ENCODE measurements around the gene RNF181.
"Not testable (repeated sequence)": the region's sequence is repeated elsewhere in the genome, so short reads cannot be mapped to it uniquely, and the experiment has no call there.

The RNF181 gene

DNA sequence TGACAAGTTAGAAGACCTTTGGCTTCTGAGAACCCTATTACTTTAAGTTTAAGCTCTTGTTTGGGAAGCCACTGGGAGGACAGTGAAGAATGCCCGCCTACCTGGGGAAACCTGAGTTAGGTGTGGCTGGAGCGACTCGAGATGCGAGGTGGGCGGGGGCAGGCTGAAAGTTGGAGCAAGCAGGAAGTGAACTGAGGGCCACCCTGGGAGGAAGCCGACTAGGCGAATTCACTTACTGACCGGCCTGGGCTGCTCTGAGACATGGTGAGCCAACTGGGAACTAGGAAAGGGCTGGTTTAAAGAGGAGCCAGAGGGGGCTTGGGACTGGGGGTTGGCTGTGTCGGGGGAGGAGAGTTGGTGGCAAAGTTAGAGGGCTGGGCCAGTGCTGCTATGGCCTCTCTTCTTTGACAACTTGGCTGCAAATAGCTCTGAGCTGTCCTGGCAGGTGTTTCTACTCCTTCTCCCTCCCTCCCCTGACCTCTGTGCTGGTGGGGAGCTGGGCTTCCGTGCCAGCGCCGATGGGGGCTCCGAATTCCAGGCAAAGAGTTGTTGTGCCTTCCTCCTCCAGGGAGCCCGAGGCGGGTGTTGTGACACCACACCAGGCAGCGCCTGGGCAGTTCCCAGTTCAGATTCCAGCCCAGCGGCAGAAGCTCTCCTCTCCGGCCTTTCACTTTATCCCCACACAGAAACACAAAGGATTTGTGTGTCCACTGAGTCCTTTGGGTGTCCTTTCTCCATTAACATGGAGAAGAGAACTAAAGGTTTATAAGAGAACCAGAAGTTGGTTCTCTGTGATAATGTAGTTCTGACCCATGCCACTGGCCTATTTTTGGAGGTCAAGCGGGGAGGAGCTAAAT, 17.9 kb upstream of the RNF181 start, which contains the start of gene VAMP8:
TSS of gene VAMP8 (plus strand) at position 201 of the 857 bp plus-strand sequence. CDS start at position 262, 61 bp downstream.
- no peak for DNase-seq

DNA sequence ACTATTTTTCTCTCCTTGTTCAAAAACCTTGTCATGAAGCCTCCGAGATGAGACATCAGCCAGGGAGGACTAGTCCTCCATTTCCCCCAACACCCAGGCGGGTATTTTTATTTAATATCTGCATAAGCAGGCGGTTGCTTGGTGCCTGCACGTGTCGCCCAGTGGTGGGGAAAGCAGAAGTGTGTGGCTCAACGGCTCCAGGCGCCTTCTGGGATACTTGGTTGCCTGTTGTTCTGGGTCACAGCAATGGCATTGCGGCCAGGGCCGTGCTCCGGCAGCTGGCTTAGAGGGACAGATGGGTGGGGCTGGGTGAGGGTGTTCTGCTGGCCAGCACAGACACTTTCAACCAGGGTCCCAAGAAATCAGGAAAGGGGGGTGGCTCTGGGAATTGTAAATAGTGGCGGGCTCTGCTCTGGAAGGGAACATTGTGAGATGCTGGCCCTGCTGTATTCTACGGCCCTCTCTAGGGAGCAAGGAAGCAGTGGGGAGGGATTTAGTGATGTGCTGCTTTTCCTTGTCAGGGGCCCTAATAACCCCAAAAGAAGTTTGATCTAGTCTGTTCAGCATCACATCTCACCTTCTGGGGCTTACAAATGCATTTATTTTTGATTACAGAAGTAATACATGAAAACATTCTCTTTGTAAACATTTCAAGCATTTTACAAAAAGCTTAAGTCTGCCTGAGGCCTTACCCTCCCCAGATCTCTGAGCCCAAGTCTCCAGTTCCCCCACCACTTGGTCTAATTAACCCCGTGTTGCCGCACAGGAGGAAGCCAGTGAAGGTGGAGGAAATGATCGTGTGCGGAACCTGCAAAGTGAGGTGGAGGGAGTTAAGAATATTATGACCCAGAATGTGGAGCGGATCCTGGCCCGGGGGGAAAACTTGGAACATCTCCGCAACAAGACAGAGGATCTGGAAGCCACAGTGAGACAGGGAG, 17.0 kb upstream of the RNF181 start:
- DNase-seq: no peak

DNA sequence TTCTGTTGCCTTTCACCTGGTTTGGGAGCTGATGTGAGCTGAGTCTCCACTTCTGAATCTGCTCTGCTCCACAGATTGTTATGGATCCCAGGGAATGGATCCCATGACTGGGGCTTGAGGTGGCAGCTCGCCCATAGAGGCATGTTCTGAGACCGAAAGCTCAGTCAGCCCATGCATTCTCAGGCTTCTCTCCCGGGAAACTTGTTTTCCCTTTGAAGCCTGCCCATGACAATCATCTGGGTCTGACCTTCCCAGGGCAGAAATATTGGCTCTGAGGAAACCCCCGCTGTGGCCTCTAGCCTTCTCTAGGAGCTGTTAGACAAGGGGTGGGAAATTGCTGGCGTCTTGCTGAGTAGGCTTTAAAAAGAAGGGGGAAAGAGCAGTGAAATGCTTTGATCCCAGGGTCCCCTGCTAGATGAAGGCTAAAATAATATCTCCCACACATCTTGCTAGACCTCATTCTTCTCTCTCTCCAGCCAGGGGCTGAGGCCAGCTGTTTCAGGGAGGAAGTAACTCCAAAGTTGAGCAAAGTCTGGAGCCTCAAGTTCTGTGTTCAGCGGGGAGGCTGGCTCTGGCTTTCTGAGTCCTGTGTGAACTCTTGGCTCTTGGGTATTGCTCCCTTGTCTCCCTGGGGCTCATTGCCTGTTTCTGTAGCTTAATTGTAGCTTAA, 16.1 kb upstream of the RNF181 start:
- no peak for DNase-seq

DNA sequence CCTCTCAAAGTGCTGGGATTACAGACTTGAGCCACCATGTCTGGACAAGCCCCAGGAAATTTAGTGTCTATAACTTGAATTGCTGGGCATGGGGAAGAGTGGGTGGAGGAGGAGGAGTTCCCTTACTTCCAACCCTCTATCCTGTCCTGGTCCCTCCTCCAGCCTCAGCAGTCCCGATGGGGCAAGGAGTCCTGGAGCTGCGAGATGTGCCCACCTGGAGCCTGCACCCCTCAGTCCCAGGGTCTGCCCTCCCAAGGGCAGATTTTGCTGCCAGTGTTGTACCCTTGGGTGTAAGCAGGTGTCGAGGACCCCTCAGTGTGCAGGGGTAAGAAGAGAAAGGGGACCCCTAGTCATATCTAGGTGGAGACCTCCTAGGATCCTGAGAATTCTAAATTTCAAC, 15.3 kb upstream of the RNF181 start:
- no peak for DNase-seq

DNA sequence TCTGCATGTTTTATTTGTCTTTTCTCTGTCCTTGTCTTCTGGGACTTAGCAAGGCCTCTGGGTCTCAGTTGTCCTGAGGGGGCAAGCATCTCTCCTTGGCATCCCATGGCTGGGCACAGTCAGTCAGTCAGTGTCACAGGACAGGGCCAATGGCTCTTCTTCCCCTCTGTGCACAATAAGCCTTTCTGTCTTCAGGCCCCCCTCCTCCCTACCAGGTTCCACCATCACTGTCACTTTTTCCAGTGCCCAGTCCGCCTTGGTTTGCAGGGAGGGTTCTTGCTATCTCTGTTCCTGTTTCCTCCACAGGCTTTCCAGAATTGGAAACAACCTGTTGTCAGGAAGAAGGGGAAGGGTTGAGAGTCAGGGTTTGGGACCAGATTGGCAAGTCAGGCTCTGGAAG, 13.1 kb upstream of the RNF181 start:
- no peak for DNase-seq

DNA sequence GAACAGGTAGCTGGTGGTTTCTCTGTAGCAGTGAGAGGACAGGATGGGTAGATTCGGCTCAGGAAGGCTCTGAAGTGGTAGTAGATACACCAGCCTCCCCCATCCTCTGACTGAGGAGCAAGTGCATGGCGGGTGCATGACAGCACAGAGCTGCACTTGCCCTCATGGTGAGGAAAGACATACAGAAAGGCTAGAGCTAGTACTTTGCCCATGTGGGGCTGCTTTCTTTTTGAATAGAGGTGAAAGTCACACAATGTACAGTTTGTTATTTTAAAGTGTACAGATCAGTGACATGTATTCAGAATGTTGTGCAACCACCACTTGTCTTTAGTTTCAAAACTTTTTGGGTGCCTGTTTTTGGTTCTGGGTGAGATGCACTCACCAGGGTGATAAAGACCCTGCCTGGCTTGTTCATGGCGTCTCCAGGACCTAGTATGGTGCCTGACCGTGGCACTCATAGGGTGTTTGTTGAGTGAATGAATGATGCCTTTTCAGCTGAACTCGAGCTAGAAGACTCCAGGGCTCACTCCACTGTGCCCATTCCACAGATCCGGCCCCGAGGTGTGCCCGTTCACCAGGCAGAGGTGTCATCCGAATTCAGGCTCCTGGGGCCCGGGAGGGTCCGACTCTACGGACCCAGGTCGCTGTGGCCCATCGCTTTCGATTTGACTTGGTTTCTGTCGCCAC, 11.7 kb upstream of the RNF181 start:
- no peak for DNase-seq

DNA sequence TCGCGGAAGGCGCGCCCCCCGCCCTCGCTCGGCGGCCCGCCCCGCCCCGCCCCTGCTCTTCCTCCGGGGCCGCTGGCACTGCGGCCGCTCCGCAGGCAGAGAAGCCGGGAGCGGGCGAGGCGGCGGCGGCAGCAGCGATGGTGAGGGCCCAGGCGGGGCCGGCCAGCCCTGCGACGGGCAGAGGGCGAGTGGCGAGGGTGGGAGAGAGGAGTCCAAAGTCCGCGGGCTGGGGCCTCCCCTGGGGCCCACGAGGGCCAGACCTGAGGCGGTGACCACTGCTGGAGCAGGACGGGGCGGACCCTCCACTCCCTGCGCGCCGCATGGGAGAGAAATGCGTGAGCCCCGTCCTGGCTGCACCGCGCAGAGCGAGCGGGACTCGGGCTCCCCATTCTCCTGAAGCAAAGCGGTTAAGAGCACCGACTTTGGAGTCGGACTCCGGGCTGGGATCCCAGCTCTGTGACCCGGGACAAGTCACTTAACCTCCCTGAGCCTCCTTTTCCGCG, 11.1 kb upstream of the RNF181 start, which contains the start of gene VAMP5:
TSS of gene VAMP5 (plus strand) at position 78 of the 503 bp plus-strand sequence. CDS start at position 138, 60 bp downstream.
- DNase-seq: no peak

DNA sequence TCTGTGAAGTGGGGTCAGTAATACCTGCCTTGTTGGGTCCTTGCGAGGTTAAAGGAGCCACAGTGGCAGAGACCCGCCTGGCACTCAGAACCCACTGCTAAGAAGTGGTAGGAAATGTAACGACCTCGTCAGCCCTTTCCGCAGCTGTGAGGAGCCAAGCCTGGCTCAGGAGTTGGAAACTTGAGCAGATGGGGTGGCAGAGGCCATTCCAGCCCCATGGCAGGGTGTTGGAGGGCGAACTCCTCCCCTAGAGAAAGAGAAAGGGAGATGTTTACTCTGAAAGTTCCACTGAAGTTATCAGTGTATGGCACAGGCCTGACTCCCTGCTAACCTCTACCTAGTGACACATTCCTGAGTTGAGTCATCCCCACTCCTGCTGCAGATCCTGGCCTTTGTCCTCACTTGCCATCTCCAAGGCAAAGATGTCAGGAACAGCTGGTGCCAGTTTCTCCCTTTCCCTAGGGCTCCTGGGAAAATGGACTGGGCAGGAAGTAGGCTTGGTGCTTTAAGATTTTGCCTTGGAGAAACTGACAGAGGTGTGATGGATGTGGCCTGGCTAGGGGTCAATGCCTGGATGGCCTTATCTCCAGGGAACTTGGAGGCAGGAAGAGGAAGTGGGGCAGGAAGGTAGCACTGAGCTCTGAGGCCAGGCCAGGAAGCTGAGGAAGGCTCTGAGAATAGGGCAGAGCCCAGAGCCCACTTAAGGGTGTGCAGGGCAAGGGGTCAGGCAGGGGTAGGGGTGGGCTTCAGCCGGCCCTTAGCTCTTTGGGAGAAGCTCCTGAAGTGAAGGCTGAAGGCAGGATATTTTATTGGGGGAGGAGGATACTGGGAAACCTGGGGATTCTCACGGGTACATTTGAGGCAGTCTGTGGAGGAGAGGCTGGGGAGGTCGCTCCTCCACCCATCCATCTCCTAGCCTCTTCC, 10.4 kb upstream of the RNF181 start:
- DNase-seq: no peak

DNA sequence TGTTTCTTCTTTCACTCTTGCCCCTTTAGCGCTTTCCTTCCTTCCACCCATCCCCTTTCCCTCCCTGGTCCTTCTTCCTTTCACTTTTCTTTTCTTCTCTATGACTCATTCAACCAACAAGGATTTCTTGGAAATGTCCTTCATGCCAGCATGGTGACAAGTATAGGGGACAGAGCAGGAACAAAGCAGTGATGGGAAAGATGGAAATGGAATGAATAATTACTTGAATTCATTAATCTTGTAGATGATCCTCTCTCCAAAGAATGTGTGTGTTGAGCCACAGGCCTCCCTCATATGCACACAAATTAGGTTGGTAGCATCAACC, 9.8 kb upstream of the RNF181 start:
- DNase-seq: no peak

DNA sequence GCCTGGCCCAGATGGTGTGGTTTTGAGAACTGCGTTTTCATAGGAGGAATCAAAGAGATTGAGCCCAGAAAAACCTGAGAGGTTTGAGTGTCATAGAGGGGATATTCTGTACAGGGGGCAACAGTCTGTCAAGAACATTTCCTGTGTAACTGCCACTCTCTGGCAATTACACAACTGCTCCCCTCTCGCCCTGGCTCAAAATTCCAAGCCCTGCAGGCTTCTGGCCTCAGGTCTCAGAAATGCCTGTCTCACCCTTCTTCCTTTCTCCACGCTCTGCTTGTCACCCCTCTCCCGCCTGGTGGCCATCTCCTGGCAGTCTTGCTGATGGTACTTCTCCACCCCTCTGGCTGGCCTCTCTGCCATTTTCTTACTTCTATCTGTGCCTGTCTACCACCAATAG, 7.3 kb upstream of the RNF181 start:
- no peak for DNase-seq

DNA sequence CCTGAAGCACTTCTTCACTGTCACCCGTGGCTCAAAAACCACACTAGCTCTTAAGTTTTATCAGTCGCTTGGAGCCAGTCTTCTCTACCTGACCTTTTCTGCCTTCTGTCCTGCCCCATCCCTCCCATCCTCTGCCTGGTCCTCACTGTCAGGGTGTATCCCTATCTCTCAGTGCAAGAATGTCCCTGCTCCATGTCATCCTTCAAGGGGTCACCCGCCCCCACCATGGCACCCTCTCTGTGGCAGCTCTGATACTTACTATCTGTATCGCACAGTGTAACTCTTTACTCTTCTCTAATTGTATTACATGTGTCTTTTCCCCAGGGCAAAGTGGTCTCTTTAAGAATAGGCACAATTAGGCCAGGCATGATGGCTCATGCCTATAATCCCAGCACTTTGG, 6.9 kb upstream of the RNF181 start:
- DNase-seq: no peak

DNA sequence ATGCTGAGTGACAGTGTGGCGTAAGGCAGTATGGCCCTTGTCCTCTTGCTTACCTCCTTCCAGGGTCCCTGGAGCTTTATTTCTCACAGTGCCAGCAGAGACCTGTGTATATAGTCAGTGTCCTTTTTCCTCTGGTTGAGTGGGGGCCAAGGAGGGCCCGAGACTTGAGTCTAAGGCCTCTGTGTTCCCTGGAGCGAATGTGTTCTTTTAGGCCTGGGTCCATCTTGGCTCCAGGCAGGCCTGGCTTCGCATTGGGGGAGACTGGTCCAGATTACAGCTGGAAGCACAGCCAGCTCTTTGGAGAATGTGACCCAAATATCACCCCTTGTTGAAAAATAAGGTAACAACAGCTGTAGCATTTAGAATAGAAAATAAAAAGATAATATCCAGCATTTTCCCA, 6.4 kb upstream of the RNF181 start:
- DNase-seq: no peak

DNA sequence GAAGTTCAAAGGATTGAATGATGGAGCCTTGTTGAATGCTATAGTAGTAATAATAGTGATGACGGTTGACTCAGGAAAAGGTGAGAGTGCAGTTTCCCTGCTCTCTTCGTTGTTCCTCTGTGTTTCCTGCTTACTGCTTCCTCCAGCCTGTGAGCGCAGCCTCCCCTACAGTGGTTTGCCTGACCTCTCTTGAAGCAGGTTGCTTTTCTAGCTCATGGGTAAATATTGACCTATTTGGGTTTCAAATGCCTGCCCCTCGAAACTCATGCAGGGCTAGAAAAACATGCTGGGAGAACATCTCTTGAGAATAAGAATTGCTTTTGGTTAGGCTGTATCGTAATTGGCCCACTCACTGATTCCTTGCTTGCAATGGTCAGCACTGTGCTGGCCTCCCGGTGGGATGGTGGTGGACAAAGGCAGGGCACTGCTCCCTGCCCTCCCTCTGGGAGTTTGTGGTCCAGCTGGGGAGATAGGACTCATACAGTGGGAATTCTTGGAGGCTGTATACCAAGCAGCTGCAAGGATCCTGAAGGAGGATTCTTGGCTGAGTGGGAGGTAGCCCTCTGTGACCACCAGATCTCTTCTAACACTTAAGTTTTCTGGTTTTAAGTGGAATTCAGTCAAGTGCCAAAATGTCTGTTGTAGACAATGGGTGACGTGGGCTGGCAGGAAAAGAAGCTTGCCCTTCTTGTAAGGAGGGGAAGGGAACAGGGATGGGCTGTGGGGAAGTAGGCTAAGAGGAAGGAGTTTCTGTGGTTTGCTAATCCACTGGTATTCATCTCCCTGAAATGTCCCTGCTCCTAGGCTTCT, 5.4 kb upstream of the RNF181 start:
- DNase-seq: no peak

DNA sequence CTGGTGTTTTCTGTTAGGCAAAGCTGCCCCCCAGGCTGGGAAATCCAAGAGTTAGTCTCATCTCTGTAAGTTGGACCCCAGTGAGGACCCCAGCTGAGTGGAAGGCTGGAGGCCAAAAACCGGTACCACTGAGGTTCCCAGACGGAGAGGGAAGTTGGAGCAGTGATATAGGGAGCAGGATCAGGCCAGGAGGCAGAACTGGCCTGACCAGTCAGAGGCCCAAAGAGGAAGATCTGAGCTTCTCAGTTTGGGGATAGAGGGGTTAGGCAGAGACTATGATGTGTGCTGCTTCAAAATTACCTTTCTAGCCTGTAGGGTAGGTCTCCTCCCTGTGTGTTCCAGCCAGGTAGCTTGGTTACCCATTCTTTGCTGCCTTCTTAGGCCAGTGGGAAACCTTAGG, 4.6 kb upstream of the RNF181 start:
- no peak for DNase-seq

DNA sequence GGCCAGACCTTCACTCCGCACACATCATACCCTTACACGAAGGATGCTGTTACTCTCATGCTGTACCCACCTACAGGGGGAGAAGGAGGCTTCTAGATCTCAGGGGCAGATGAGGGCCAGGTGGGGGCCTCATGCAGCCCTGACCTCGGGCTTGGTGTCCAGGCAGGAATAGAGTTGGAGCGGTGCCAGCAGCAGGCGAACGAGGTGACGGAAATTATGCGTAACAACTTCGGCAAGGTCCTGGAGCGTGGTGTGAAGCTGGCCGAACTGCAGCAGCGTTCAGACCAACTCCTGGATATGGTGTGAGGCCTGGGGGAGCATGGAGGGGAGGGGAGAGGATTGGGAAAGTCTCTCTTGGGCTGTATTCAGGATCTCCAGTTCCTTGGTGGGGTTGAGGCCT, 4.0 kb upstream of the RNF181 start:
- no peak for DNase-seq

DNA sequence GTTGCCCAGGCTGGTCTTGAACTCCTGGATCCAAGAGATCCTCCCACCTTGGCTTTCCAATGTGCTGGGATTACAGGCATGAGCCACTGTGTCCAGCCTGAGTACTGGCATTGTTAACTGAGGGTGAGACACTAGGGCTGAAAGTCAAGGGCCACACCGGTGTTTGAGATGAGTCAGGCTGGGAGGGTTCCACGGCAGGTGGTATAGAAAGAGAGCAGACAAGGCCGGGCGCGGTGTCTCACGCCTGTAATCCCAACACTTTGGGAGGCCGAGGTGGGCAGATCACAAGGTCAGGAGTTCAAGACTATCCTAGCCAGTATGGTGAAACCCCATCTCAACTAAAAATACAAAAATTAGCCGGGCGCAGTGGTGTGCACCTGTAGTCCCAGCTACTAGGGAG, 3.2 kb upstream of the RNF181 start:
- not testable (repeated sequence) for DNase-seq

DNA sequence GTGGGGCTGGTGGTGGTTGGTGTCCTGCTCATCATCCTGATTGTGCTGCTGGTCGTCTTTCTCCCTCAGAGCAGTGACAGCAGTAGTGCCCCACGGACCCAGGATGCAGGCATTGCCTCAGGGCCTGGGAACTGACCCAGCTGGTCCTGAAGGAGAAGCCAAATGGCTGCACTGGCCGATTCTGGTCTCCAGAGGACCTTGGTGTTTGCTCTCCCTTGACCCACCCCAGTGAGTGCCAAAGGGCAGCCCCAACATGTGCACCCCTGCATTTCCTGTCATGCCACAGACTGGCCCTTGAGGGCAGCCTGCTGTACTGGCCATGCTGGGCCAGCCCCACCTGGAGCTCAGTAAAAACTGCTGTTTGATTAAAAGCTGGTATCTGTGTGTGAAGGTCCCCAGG, 2.5 kb upstream of the RNF181 start:
- no peak for DNase-seq

DNA sequence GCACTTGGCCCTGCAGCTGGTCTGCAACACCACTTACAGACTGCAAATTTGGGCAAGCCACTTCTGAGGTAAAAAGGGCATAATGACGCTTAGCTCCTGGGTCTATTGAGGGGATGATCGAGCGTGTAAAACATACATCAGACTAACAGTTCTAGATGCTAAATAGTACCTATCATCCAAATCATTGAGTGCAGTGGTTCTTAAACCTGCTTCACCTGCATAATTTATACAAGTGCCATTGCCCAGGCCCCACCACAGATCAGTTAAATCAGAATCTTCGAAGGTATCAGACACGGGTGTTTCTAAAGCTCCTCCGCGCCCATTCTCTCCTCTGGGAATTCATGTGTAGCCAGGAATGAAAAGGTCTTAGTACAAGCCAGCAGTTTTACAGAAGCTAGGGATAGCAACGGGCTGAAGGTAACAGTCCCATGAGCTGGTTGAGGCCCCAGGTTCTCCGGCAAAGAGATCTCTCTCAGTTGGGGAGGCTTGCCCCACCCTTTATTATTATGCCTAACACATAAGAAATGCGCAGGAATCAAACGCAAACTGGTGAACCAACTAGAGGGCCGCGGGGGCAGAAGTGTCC, 737 bp upstream of the RNF181 start:
- DNase-seq: no peak

DNA sequence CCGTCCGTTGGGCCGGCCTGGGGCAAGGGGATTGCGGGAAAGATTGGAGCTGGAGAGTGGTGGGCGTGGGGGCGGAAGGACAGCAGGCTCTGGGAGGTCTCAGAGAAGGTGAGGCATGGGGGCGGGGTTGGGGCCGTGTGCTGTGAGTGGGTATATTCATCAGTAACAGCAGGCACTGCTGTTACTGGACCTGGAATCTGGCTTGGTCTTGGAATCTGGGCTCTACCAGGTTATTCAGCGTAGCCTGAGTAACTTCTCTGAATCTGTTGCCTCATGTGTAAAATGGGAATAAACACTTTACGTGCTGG, 435 bp downstream of the RNF181 start:
- DNase-seq: no peak

DNA sequence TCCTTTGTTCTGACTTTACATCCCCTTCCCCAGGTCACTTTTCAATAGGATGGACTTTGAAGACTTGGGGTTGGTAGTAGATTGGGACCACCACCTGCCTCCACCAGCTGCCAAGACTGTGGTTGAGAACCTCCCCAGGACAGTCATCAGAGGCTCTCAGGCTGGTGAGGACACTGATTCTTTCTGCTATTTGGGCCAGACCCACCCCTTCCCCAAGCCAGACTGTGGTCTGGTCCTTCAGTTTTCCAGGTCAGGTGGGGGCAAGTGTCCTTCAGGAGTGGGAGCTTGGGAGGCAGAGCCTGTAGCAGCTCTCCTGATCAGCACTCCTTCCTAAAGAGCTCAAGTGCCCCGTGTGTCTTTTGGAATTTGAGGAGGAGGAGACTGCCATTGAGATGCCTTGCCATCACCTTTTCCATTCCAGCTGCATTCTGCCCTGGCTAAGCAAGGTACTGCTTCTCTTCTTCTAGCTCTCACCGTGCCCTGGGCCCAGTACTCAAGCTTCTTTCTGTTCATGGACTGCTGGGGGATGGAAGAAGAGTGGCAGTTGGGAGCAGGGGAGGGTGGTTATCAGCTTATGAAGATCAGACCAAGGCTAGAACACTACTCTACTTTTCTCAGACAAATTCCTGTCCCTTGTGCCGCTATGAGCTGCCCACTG, 1.1 kb downstream of the RNF181 start:
- no peak for DNase-seq

Data from NCI-H748 treated with DMSO at 0.1 percent for 48 hours (cell line).